ENCODE data around the gene KCNG2.

DNA sequence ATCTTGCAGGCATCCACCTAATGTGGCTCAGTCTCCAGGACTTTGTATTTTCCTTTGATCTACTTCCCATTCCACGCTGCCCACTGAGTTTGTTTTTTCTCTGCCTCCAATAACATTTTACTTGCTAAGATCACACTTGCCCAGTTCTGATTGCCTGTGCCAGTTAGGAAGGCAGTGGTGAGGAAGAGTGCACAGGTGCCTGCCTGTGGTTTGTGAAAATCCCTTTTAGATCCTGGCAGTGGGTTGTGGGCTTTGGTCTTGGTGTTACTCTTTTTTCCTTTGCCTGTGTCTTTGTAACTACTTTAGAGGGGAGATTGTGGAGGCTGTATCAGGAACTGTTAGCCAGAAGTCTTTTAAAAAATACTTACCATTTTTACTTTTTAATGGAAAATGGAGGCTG lies 36.9 kb upstream of the KCNG2 start:
- TF ChIP-seq, protein P1, sequence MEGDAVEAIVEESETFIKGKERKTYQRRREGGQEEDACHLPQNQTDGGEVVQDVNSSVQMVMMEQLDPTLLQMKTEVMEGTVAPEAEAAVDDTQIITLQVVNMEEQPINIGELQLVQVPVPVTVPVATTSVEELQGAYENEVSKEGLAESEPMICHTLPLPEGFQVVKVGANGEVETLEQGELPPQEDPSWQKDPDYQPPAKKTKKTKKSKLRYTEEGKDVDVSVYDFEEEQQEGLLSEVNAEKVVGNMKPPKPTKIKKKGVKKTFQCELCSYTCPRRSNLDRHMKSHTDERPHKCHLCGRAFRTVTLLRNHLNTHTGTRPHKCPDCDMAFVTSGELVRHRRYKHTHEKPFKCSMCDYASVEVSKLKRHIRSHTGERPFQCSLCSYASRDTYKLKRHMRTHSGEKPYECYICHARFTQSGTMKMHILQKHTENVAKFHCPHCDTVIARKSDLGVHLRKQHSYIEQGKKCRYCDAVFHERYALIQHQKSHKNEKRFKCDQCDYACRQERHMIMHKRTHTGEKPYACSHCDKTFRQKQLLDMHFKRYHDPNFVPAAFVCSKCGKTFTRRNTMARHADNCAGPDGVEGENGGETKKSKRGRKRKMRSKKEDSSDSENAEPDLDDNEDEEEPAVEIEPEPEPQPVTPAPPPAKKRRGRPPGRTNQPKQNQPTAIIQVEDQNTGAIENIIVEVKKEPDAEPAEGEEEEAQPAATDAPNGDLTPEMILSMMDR (IDR thresholded peaks at IDR 0.05 in 4 of 5, conservative IDR thresholded peaks at IDR 0.05 in 1 of 5), result no peak
- no peak for TF ChIP-seq POLR2A (IDR thresholded peaks at IDR 0.05)
